NB4 (cell line): Measurements from ENCODE around the gene SLC25A51.

Experiments
- MYC ChIP-seq: IDR thresholded peaks from 2 replicates; pipeline ENCODE4 v1.6.1; 2011; ENCODE audit warnings: low read depth, low read length
- POLR2A ChIP-seq: IDR thresholded peaks from 2 replicates; pipeline ENCODE4 v1.6.1; 2011; ENCODE audit warnings: mild to moderate bottlenecking; ENCODE audit not compliant: insufficient read length; ENCODE audit errors: extremely low read depth
- TF ChIP-seq, protein P1 (sequence below): IDR thresholded peaks from one replicate; pipeline ENCODE4 v1.5.1; 2012; ENCODE audit warnings: low read depth, low read length
- TF ChIP-seq, protein P2 (sequence below): IDR thresholded peaks from 2 replicates; pipeline ENCODE4 v1.6.1; 2011; ENCODE audit warnings: low read depth, low read length

DNA sequence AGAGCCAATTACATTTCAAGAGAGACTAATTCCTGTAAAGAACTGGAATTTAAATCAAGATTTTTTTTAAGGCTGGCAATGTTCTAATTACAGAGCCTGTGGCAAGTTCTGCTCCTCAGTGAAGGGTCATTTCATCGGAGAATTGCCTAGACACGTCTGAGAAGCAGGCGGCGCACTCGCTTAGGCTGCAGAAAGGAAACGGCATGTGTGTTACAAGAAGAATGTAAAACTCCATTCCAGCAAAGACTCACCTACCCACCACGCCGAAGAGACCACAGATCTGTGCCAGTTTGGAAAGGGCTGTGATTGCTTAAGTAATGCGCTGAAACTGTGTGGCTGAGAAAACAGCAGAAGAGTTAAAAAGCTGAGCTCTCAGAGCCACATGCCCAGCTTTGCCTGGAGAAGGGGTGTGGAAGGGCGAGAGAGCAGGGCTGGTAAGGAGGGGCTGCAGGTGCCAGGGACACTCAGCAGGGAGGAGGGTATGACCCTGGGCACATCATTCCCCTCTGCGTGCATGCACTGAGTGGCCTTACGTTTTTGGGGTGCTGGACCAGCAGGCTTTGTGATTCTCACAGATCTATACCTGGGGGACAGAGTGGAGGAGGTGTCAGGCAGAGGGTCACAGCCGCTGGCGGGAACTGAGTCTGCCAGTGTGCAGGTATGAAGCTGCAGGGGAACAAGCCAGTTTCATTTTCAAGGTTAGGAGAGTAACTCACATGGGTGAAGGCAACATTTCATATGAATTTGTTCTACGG lies 17.8 kb upstream of the SLC25A51 start:
- TF ChIP-seq, protein P1, sequence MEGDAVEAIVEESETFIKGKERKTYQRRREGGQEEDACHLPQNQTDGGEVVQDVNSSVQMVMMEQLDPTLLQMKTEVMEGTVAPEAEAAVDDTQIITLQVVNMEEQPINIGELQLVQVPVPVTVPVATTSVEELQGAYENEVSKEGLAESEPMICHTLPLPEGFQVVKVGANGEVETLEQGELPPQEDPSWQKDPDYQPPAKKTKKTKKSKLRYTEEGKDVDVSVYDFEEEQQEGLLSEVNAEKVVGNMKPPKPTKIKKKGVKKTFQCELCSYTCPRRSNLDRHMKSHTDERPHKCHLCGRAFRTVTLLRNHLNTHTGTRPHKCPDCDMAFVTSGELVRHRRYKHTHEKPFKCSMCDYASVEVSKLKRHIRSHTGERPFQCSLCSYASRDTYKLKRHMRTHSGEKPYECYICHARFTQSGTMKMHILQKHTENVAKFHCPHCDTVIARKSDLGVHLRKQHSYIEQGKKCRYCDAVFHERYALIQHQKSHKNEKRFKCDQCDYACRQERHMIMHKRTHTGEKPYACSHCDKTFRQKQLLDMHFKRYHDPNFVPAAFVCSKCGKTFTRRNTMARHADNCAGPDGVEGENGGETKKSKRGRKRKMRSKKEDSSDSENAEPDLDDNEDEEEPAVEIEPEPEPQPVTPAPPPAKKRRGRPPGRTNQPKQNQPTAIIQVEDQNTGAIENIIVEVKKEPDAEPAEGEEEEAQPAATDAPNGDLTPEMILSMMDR = no peak
- TF ChIP-seq POLR2A (no peak), MYC (no peak)
- TF ChIP-seq, protein P2, sequence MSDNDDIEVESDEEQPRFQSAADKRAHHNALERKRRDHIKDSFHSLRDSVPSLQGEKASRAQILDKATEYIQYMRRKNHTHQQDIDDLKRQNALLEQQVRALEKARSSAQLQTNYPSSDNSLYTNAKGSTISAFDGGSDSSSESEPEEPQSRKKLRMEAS = no peak
